HG03342 (cell line): Measurements from ENCODE around the gene RPS3.

ENCODE experiments used
- ATAC-seq: cut with Tn5 transposase; IDR thresholded peaks from one replicate; pipeline ENCODE4 v1.9.1; 2021; ENCODE audit warnings: mild to moderate bottlenecking, moderate library complexity; ENCODE audit not compliant: unreplicated experiment

The RPS3 gene

GRCh38 chr11:75454987-75455386 is 55.7 kb downstream of the RPS3 start:
- no peak for ATAC-seq
